HepG2 (cell line): ENCODE measurements around the gene STX1B. TPM values are rescaled to one million over a fixed set of nuclear protein-coding genes. Genes with fewer than 3 reads are reported as not detected.

ENCODE experiments used
- ATF7 ChIP-seq, 2 experiments: fragments of 450-650 bp in 1 of 2; sonication (generic) in 1 of 2; formaldehyde crosslinking in 1 of 2; IDR thresholded peaks; 2 replicates each; pipeline versions ENCODE4 v1.4.0 to v1.6.1; 2016 to 2020; ENCODE audit warnings: antibody characterized with exemption in 1 of 2, mild to moderate bottlenecking in 1 of 2, missing genetic modification reagents in 1 of 2
- BCL6 ChIP-seq: IDR thresholded peaks from 2 replicates; pipeline ENCODE4 v1.6.1; 2016; ENCODE audit warnings: missing genetic modification reagents, missing compliant biosample characterization
- IRX3 ChIP-seq: sonication (generic); formaldehyde crosslinking; IDR thresholded peaks from 2 replicates; pipeline ENCODE4 v1.8.1; 2023; ENCODE audit warnings: mild to moderate bottlenecking, low read depth, missing genetic modification reagents, borderline replicate concordance
- SCMH1 ChIP-seq: sonication (generic); formaldehyde crosslinking; IDR thresholded peaks from 2 replicates; pipeline ENCODE4 v1.9.0; 2021; ENCODE audit warnings: missing genetic modification reagents, mild to moderate bottlenecking, borderline replicate concordance
- YEATS2 ChIP-seq: sonication (generic); formaldehyde crosslinking; IDR thresholded peaks from 2 replicates; pipeline ENCODE4 v1.4.0; 2020; ENCODE audit warnings: missing genetic modification reagents, borderline replicate concordance
- ZNF225 ChIP-seq: sonication (generic); formaldehyde crosslinking; IDR thresholded peaks from 2 replicates; pipeline ENCODE4 v1.4.0; 2020; ENCODE audit warnings: mild to moderate bottlenecking, missing genetic modification reagents
- ZNF547 ChIP-seq: sonication (generic); formaldehyde crosslinking; IDR thresholded peaks from 2 replicates; pipeline ENCODE4 v1.5.1; 2020; ENCODE audit warnings: mild to moderate bottlenecking, missing genetic modification reagents
- polyA plus RNA-seq, 8 experiments: library from polyadenylated mRNA; depleted of rRNA in 3 of 8; stranded (reverse) in 7 of 8; unstranded in 1 of 8; fragments of >200 nt; fragmentation: Illumina TruSeq in 4 of 8; extraction: Trizol in 4 of 8; gene quantifications; 2 replicates each; pipeline versions ENCODE4 v1.2.1 to v1.2.3, GENCODE V29; 2011 to 2016; ENCODE audit warnings: low read depth in 4 of 8, missing spikeins in 1 of 8, mixed read lengths in 1 of 8; ENCODE audit not compliant: insufficient read depth in 1 of 8
- total RNA-seq, 5 experiments: library from RNA; depleted of rRNA; stranded (reverse); fragments of >200 nt; fragmentation: Illumina TruSeq; extraction: Trizol; gene quantifications; 2 replicates each; pipeline ENCODE4 v1.2.3, GENCODE V29; 2016; ENCODE audit warnings: low read depth in 1 of 5
- TF ChIP-seq, protein P1 (sequence below): IDR thresholded peaks from 2 replicates; pipeline ENCODE4 v1.6.1; 2016; ENCODE audit warnings: low read depth, missing genetic modification reagents, missing compliant biosample characterization
- TF ChIP-seq, protein P2 (sequence below): sonication (generic); formaldehyde crosslinking; IDR thresholded peaks from 2 replicates; pipeline ENCODE4 v1.5.1; 2020; ENCODE audit warnings: mild to moderate bottlenecking, missing genetic modification reagents, moderate library complexity
- TF ChIP-seq, protein P3 (sequence below): sonication (generic); formaldehyde crosslinking; IDR thresholded peaks from 2 replicates; pipeline ENCODE4 v1.4.0; 2020; ENCODE audit warnings: missing genetic modification reagents, borderline replicate concordance
- TF ChIP-seq, protein P4 (sequence below): sonication (generic); formaldehyde crosslinking; IDR thresholded peaks from 2 replicates; pipeline ENCODE4 v1.4.0; 2020; ENCODE audit warnings: missing genetic modification reagents

Gene STX1B
- total and polyA plus RNA-seq, 2 of the 13 experiments (the other 11 are each of a cell fraction or from before 2014, with no cell fraction given), result 2.1 to 3.0 TPM

GRCh38 chr16:30949650-30950515 lies 60.6 kb downstream of the STX1B start (continued):
- TF ChIP-seq, protein P1, sequence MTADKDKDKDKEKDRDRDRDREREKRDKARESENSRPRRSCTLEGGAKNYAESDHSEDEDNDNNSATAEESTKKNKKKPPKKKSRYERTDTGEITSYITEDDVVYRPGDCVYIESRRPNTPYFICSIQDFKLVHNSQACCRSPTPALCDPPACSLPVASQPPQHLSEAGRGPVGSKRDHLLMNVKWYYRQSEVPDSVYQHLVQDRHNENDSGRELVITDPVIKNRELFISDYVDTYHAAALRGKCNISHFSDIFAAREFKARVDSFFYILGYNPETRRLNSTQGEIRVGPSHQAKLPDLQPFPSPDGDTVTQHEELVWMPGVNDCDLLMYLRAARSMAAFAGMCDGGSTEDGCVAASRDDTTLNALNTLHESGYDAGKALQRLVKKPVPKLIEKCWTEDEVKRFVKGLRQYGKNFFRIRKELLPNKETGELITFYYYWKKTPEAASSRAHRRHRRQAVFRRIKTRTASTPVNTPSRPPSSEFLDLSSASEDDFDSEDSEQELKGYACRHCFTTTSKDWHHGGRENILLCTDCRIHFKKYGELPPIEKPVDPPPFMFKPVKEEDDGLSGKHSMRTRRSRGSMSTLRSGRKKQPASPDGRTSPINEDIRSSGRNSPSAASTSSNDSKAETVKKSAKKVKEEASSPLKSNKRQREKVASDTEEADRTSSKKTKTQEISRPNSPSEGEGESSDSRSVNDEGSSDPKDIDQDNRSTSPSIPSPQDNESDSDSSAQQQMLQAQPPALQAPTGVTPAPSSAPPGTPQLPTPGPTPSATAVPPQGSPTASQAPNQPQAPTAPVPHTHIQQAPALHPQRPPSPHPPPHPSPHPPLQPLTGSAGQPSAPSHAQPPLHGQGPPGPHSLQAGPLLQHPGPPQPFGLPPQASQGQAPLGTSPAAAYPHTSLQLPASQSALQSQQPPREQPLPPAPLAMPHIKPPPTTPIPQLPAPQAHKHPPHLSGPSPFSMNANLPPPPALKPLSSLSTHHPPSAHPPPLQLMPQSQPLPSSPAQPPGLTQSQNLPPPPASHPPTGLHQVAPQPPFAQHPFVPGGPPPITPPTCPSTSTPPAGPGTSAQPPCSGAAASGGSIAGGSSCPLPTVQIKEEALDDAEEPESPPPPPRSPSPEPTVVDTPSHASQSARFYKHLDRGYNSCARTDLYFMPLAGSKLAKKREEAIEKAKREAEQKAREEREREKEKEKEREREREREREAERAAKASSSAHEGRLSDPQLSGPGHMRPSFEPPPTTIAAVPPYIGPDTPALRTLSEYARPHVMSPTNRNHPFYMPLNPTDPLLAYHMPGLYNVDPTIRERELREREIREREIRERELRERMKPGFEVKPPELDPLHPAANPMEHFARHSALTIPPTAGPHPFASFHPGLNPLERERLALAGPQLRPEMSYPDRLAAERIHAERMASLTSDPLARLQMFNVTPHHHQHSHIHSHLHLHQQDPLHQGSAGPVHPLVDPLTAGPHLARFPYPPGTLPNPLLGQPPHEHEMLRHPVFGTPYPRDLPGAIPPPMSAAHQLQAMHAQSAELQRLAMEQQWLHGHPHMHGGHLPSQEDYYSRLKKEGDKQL, result peak; percentile 40; the same call in 1 of the 2 replicates
- TF ChIP-seq ATF7 (IDR thresholded peaks at IDR 0.05) (no peak), ATF7 (CRISPR knock-in tag; IDR thresholded peaks at IDR 0.05) (peak; percentile 67), BCL6 (CRISPR knock-in tag) (no peak; the same call in none of the 2 replicates), YEATS2 (CRISPR knock-in tag) (peak; percentile 83; the same call in 1 of the 2 replicates), ZNF225 (CRISPR knock-in tag) (no peak; the same call in 1 of the 2 replicates), IRX3 (no peak), ZNF547 (CRISPR knock-in tag) (no peak; the same call in none of the 2 replicates), SCMH1 (CRISPR knock-in tag) (no peak)
- TF ChIP-seq, protein P2, sequence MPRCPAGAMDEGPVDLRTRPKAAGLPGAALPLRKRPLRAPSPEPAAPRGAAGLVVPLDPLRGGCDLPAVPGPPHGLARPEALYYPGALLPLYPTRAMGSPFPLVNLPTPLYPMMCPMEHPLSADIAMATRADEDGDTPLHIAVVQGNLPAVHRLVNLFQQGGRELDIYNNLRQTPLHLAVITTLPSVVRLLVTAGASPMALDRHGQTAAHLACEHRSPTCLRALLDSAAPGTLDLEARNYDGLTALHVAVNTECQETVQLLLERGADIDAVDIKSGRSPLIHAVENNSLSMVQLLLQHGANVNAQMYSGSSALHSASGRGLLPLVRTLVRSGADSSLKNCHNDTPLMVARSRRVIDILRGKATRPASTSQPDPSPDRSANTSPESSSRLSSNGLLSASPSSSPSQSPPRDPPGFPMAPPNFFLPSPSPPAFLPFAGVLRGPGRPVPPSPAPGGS, result no peak; the same call in none of the 2 replicates
- TF ChIP-seq, protein P3, sequence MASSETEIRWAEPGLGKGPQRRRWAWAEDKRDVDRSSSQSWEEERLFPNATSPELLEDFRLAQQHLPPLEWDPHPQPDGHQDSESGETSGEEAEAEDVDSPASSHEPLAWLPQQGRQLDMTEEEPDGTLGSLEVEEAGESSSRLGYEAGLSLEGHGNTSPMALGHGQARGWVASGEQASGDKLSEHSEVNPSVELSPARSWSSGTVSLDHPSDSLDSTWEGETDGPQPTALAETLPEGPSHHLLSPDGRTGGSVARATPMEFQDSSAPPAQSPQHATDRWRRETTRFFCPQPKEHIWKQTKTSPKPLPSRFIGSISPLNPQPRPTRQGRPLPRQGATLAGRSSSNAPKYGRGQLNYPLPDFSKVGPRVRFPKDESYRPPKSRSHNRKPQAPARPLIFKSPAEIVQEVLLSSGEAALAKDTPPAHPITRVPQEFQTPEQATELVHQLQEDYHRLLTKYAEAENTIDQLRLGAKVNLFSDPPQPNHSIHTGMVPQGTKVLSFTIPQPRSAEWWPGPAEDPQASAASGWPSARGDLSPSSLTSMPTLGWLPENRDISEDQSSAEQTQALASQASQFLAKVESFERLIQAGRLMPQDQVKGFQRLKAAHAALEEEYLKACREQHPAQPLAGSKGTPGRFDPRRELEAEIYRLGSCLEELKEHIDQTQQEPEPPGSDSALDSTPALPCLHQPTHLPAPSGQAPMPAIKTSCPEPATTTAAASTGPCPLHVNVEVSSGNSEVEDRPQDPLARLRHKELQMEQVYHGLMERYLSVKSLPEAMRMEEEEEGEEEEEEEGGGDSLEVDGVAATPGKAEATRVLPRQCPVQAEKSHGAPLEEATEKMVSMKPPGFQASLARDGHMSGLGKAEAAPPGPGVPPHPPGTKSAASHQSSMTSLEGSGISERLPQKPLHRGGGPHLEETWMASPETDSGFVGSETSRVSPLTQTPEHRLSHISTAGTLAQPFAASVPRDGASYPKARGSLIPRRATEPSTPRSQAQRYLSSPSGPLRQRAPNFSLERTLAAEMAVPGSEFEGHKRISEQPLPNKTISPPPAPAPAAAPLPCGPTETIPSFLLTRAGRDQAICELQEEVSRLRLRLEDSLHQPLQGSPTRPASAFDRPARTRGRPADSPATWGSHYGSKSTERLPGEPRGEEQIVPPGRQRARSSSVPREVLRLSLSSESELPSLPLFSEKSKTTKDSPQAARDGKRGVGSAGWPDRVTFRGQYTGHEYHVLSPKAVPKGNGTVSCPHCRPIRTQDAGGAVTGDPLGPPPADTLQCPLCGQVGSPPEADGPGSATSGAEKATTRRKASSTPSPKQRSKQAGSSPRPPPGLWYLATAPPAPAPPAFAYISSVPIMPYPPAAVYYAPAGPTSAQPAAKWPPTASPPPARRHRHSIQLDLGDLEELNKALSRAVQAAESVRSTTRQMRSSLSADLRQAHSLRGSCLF, result no peak
- TF ChIP-seq, protein P4, sequence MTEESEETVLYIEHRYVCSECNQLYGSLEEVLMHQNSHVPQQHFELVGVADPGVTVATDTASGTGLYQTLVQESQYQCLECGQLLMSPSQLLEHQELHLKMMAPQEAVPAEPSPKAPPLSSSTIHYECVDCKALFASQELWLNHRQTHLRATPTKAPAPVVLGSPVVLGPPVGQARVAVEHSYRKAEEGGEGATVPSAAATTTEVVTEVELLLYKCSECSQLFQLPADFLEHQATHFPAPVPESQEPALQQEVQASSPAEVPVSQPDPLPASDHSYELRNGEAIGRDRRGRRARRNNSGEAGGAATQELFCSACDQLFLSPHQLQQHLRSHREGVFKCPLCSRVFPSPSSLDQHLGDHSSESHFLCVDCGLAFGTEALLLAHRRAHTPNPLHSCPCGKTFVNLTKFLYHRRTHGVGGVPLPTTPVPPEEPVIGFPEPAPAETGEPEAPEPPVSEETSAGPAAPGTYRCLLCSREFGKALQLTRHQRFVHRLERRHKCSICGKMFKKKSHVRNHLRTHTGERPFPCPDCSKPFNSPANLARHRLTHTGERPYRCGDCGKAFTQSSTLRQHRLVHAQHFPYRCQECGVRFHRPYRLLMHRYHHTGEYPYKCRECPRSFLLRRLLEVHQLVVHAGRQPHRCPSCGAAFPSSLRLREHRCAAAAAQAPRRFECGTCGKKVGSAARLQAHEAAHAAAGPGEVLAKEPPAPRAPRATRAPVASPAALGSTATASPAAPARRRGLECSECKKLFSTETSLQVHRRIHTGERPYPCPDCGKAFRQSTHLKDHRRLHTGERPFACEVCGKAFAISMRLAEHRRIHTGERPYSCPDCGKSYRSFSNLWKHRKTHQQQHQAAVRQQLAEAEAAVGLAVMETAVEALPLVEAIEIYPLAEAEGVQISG, result peak; percentile 90
